WI38 (cell line): Measurements from ENCODE around the gene AFF3.

ENCODE experiments used
- H3K4me3 ChIP-seq: 2 replicates; pipeline ENCODE4 v1.5.1; 2011; ENCODE audit warnings: low read depth, mild to moderate bottlenecking, control low read depth, low read length
- CTCF ChIP-seq: IDR thresholded peaks from 2 replicates; pipeline ENCODE4 v1.5.1; 2012; ENCODE audit warnings: low read depth, mild to moderate bottlenecking, control low read depth, low read length

Gene AFF3

GRCh38 chr2:99613980-99614379 is 528.4 kb downstream of the AFF3 start:
- H3K4me3 ChIP-seq, result no peak overlapping the region
- TF ChIP-seq CTCF, result no peak

- no peak overlapping the region for H3K4me3 ChIP-seq
- no peak for TF ChIP-seq CTCF
These were observed 530.6 kb downstream of the AFF3 start for GRCh38 chr2:99611786-99612185.

- no peak for TF ChIP-seq CTCF
- H3K4me3 ChIP-seq, result no peak overlapping the region
These were observed 531.4 kb downstream of the AFF3 start for GRCh38 chr2:99611034-99611433.

- TF ChIP-seq CTCF, result no peak
- no peak overlapping the region for H3K4me3 ChIP-seq
These were observed 532.5 kb downstream of the AFF3 start for GRCh38 chr2:99609851-99610381.

GRCh38 chr2:99608861-99609260 is 533.5 kb downstream of the AFF3 start:
- no peak for TF ChIP-seq CTCF
- H3K4me3 ChIP-seq, result no peak overlapping the region

- no peak overlapping the region for H3K4me3 ChIP-seq
- no peak for TF ChIP-seq CTCF
These were observed 534.4 kb downstream of the AFF3 start for GRCh38 chr2:99607861-99608491.

- H3K4me3 ChIP-seq, result no peak overlapping the region
- no peak for TF ChIP-seq CTCF
These were observed 534.9 kb downstream of the AFF3 start for GRCh38 chr2:99607454-99607853.
